GM23338 (cell line): ENCODE data around the gene NXN.

ENCODE experiments used
- CREB1 ChIP-seq: fragments of 250-450 bp; sonication (Bioruptor Pico); IDR thresholded peaks from 2 replicates; pipeline ENCODE4 v1.5.0; 2020; ENCODE audit warnings: low read depth, mild to moderate bottlenecking, moderate library complexity
- EZH2 ChIP-seq: fragments of 200-600 bp; sonication (generic); IDR thresholded peaks from one replicate; pipeline ENCODE4 v1.8.0; 2017; ENCODE audit warnings: antibody characterized with exemption, mild to moderate bottlenecking, low read depth; ENCODE audit not compliant: unreplicated experiment
- EZH2phosphoT487 ChIP-seq: fragments of 200-600 bp; sonication (generic); IDR thresholded peaks from one replicate; pipeline ENCODE4 v1.8.1; 2018; ENCODE audit warnings: antibody characterized with exemption; ENCODE audit not compliant: unreplicated experiment
- JUNB ChIP-seq: IDR thresholded peaks from one replicate; pipeline ENCODE4 v1.6.1; 2016; ENCODE audit warnings: antibody characterized with exemption; ENCODE audit not compliant: unreplicated experiment
- POLR2AphosphoS5 ChIP-seq: IDR thresholded peaks from 2 replicates; pipeline ENCODE4 v1.6.1; 2016; ENCODE audit warnings: antibody characterized with exemption, low read depth
- STAT1 ChIP-seq: IDR thresholded peaks from one replicate; pipeline ENCODE4 v1.6.1; 2016; ENCODE audit warnings: antibody characterized with exemption; ENCODE audit not compliant: unreplicated experiment
- ZNF331 ChIP-seq: fragments of 250-450 bp; sonication (Bioruptor Pico); IDR thresholded peaks from 2 replicates; pipeline ENCODE4 v1.5.0; 2020; ENCODE audit warnings: low read depth, mild to moderate bottlenecking, moderate library complexity
- TF ChIP-seq, protein P1 (sequence below): IDR thresholded peaks from one replicate; pipeline ENCODE4 v1.6.1; 2018; ENCODE audit warnings: antibody characterized with exemption; ENCODE audit not compliant: unreplicated experiment
- TF ChIP-seq, protein P2 (sequence below), 2 experiments: fragments of 200-600 bp in 1 of 2; sonication (generic) in 1 of 2; conservative IDR thresholded peaks; 2 replicates each; pipeline versions ENCODE4 v1.5.1 to v1.6.1; 2016 to 2017; ENCODE audit warnings: antibody characterized with exemption in 2 of 2, low read depth in 2 of 2, mild to moderate bottlenecking in 2 of 2, moderate library complexity in 1 of 2
- TF ChIP-seq, protein P3 (sequence below): IDR thresholded peaks from 2 replicates; pipeline ENCODE4 v1.6.1; 2016; ENCODE audit warnings: antibody characterized with exemption
- TF ChIP-seq, protein P4 (sequence below): fragments of 250-450 bp; sonication (Bioruptor Pico); IDR thresholded peaks from 2 replicates; pipeline ENCODE4 v1.5.0; 2020; ENCODE audit warnings: mild to moderate bottlenecking, moderate library complexity

DNA sequence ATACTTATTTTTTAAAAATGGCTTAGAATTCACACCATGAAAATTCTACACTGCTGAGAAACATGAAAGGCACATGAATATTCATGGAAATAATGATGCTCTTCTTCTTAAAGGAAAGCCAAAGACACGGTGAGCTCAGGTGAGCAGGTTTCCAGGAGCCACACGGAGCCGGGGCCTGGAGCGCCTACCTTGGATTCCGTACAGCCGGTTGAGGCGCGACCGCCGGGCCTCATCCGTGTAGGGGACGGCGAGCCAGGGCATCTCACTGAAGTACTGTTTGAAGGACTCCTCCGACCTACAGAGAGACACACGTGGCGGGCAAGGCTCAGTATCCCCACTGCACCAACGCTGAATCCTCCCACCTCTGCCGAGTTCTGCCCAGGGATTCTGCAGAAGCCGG lies 160.3 kb downstream of the NXN start:
- TF ChIP-seq, protein P1, sequence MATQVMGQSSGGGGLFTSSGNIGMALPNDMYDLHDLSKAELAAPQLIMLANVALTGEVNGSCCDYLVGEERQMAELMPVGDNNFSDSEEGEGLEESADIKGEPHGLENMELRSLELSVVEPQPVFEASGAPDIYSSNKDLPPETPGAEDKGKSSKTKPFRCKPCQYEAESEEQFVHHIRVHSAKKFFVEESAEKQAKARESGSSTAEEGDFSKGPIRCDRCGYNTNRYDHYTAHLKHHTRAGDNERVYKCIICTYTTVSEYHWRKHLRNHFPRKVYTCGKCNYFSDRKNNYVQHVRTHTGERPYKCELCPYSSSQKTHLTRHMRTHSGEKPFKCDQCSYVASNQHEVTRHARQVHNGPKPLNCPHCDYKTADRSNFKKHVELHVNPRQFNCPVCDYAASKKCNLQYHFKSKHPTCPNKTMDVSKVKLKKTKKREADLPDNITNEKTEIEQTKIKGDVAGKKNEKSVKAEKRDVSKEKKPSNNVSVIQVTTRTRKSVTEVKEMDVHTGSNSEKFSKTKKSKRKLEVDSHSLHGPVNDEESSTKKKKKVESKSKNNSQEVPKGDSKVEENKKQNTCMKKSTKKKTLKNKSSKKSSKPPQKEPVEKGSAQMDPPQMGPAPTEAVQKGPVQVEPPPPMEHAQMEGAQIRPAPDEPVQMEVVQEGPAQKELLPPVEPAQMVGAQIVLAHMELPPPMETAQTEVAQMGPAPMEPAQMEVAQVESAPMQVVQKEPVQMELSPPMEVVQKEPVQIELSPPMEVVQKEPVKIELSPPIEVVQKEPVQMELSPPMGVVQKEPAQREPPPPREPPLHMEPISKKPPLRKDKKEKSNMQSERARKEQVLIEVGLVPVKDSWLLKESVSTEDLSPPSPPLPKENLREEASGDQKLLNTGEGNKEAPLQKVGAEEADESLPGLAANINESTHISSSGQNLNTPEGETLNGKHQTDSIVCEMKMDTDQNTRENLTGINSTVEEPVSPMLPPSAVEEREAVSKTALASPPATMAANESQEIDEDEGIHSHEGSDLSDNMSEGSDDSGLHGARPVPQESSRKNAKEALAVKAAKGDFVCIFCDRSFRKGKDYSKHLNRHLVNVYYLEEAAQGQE = no peak
- TF ChIP-seq, protein P2, sequence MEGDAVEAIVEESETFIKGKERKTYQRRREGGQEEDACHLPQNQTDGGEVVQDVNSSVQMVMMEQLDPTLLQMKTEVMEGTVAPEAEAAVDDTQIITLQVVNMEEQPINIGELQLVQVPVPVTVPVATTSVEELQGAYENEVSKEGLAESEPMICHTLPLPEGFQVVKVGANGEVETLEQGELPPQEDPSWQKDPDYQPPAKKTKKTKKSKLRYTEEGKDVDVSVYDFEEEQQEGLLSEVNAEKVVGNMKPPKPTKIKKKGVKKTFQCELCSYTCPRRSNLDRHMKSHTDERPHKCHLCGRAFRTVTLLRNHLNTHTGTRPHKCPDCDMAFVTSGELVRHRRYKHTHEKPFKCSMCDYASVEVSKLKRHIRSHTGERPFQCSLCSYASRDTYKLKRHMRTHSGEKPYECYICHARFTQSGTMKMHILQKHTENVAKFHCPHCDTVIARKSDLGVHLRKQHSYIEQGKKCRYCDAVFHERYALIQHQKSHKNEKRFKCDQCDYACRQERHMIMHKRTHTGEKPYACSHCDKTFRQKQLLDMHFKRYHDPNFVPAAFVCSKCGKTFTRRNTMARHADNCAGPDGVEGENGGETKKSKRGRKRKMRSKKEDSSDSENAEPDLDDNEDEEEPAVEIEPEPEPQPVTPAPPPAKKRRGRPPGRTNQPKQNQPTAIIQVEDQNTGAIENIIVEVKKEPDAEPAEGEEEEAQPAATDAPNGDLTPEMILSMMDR (conservative IDR thresholded peaks at IDR 0.05; ENCODE audit: low read depth in 2 of 2) = no peak
- TF ChIP-seq EZH2phosphoT487 = no peak
- no peak for TF ChIP-seq POLR2AphosphoS5
- TF ChIP-seq JUNB = no peak
- TF ChIP-seq EZH2 = no peak
- no peak for TF ChIP-seq STAT1
- no peak for TF ChIP-seq ZNF331
- TF ChIP-seq, protein P3, sequence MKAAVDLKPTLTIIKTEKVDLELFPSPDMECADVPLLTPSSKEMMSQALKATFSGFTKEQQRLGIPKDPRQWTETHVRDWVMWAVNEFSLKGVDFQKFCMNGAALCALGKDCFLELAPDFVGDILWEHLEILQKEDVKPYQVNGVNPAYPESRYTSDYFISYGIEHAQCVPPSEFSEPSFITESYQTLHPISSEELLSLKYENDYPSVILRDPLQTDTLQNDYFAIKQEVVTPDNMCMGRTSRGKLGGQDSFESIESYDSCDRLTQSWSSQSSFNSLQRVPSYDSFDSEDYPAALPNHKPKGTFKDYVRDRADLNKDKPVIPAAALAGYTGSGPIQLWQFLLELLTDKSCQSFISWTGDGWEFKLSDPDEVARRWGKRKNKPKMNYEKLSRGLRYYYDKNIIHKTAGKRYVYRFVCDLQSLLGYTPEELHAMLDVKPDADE = no peak
- no peak for TF ChIP-seq CREB1
- TF ChIP-seq, protein P4, sequence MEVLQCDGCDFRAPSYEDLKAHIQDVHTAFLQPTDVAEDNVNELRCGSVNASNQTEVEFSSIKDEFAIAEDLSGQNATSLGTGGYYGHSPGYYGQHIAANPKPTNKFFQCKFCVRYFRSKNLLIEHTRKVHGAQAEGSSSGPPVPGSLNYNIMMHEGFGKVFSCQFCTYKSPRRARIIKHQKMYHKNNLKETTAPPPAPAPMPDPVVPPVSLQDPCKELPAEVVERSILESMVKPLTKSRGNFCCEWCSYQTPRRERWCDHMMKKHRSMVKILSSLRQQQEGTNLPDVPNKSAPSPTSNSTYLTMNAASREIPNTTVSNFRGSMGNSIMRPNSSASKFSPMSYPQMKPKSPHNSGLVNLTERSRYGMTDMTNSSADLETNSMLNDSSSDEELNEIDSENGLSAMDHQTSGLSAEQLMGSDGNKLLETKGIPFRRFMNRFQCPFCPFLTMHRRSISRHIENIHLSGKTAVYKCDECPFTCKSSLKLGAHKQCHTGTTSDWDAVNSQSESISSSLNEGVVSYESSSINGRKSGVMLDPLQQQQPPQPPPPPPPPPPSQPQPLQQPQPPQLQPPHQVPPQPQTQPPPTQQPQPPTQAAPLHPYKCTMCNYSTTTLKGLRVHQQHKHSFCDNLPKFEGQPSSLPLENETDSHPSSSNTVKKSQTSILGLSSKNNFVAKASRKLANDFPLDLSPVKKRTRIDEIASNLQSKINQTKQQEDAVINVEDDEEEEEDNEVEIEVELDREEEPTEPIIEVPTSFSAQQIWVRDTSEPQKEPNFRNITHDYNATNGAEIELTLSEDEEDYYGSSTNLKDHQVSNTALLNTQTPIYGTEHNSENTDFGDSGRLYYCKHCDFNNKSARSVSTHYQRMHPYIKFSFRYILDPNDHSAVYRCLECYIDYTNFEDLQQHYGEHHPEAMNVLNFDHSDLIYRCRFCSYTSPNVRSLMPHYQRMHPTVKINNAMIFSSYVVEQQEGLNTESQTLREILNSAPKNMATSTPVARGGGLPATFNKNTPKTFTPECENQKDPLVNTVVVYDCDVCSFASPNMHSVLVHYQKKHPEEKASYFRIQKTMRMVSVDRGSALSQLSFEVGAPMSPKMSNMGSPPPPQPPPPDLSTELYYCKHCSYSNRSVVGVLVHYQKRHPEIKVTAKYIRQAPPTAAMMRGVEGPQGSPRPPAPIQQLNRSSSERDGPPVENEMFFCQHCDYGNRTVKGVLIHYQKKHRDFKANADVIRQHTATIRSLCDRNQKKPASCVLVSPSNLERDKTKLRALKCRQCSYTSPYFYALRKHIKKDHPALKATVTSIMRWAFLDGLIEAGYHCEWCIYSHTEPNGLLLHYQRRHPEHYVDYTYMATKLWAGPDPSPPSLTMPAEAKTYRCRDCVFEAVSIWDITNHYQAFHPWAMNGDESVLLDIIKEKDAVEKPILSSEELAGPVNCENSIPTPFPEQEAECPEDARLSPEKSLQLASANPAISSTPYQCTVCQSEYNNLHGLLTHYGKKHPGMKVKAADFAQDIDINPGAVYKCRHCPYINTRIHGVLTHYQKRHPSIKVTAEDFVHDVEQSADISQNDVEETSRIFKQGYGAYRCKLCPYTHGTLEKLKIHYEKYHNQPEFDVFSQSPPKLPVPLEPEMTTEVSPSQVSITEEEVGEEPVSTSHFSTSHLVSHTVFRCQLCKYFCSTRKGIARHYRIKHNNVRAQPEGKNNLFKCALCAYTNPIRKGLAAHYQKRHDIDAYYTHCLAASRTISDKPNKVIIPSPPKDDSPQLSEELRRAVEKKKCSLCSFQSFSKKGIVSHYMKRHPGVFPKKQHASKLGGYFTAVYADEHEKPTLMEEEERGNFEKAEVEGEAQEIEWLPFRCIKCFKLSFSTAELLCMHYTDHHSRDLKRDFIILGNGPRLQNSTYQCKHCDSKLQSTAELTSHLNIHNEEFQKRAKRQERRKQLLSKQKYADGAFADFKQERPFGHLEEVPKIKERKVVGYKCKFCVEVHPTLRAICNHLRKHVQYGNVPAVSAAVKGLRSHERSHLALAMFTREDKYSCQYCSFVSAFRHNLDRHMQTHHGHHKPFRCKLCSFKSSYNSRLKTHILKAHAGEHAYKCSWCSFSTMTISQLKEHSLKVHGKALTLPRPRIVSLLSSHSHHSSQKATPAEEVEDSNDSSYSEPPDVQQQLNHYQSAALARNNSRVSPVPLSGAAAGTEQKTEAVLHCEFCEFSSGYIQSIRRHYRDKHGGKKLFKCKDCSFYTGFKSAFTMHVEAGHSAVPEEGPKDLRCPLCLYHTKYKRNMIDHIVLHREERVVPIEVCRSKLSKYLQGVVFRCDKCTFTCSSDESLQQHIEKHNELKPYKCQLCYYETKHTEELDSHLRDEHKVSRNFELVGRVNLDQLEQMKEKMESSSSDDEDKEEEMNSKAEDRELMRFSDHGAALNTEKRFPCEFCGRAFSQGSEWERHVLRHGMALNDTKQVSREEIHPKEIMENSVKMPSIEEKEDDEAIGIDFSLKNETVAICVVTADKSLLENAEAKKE (CRISPR knock-in tag) = no peak
